ENCODE results near the gene DCDC2B.

Gene DCDC2B

GRCh38 chr1:32178380-32179192, 30.3 kb upstream of the DCDC2B start:
- DNase-seq (ENCODE audit: extremely low spot score): no peak
- POLR2A ChIA-PET: interaction anchor here (0.6 to 2.5 kb wide), 7 partner anchors 10 to 157 kb away, joined by 3 to 13 read pairs (median 4); partner anchors contain the start of genes CCDC28B, KPNA6 and MARCKSL1
- no peak for TF ChIP-seq CTCF (IDR thresholded peaks at IDR 0.05; ENCODE audit: control extremely low read depth, extremely low read depth, low read depth, missing control alignments)
- CTCF ChIA-PET: interaction anchor here (0.9 to 3.4 kb wide), 4 partner anchors 23 to 70 kb away, joined by 3 to 11 read pairs (median 4); partner anchors contain the start of gene CCDC28B

GRCh38 chr1:32179193-32179442, 29.8 kb upstream of the DCDC2B start:
- no peak for TF ChIP-seq CTCF (IDR thresholded peaks at IDR 0.05; ENCODE audit: control extremely low read depth, extremely low read depth, low read depth, missing control alignments)
- CTCF ChIA-PET: interaction anchor here (0.8 to 3.4 kb wide), 5 partner anchors 22 to 137 kb away, joined by 3 to 11 read pairs (median 3); partner anchors contain the start of gene CCDC28B
- DNase-seq (ENCODE audit: extremely low spot score): no peak
- POLR2A ChIA-PET: interaction anchor here (0.6 to 2.5 kb wide), 7 partner anchors 10 to 157 kb away, joined by 3 to 13 read pairs (median 4); partner anchors contain the start of genes CCDC28B, KPNA6 and MARCKSL1

DNA sequence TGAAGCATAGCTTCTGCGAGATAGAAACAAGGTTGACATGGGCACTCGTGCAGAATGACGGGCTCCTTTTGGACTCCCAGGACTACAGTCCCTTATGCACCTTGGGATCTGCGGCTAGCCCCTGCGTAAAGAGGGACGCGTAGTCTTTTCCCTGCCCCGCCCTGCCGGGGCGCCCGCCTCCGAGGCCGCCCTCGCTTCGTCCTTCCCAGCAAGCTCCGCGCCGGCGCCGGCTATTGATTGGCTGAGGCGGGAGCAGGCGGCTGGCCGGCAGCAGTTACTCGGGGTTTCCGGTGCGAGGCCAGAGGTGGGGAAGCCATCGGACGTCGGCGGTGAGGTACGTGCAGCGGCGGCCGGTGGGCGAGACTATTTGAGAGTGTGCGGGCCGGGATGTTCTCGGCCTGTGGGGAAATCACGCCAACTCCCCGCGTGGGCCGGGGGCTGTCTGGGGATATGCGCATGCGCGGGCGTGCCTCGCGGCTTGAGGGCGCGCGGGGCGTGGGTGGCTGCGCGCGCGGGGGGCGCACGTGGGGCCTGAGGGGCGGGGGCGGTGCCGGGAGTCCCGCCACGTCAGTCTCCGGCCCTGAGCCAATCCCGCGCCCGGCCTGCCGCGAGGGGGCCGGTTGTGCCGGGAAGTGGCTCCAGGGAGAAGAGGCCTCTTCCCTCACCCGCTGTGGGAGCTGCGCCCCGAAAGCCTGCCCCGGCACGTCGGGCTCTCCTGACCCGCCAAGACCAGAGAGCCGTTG, 29.3 kb upstream of the DCDC2B start, which contains the start of gene TXLNA:
TXLNA (plus strand) TSS at position 233 of the 743 bp plus-strand sequence. CDS start 671 bp downstream, outside the sequence.
- POLR2A ChIA-PET: interaction anchor here (0.6 to 2.5 kb wide), 7 partner anchors 11 to 156 kb away, joined by 3 to 13 read pairs (median 4); partner anchors contain the start of genes CCDC28B, KPNA6 and MARCKSL1
- TF ChIP-seq CTCF (IDR thresholded peaks at IDR 0.05; ENCODE audit: control extremely low read depth, extremely low read depth, low read depth, missing control alignments): peak; percentile 11
- CTCF ChIA-PET: interaction anchor here (0.8 to 3.4 kb wide), 7 partner anchors 22 to 137 kb away, joined by 3 to 11 read pairs (median 3); partner anchors contain the start of genes CCDC28B and LCK
- DNase-seq (ENCODE audit: extremely low spot score): peak; percentile 98

DNA sequence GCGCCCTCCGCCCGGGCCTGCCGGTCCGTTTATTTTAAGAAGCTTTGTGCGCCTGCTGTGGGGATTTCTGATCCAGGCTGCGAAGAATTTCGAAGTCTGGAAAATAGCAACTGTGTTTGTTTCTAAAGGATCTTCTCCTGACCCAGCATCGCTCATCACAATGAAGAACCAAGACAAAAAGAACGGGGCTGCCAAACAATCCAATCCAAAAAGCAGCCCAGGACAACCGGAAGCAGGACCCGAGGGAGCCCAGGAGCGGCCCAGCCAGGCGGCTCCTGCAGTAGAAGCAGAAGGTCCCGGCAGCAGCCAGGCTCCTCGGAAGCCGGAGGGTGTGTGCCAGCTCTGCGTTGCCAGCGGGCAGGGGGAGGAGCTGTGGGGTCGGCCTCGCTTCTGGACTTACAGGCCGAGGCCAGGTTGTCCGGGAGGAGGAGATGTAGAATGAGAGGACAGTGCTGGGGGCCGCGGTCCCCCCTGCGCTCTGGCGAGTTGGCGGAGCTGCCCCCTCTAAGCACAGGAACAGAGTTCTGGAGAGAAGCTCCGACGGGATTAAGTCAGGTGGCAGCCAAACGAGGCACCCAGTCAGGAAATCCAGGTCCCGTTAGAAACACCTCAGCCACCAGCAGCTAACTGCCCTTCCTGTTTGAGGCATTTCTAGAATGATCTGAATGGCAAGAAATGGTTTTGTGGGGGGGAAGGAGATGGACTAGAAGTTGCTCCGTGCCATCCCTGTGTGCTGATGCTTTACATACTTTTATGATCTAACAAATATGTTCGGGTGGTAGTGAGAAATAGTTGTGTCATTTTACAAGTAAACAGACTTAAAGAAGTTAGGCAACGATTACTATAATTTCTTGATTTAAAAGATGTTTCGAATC, 28.5 kb upstream of the DCDC2B start:
- CTCF ChIA-PET: interaction anchor here (0.9 to 3.4 kb wide), 5 partner anchors 12 to 71 kb away, joined by 3 to 11 read pairs (median 5); partner anchors contain the start of gene LCK
- POLR2A ChIA-PET: interaction anchor here (0.6 to 2.5 kb wide), 4 partner anchors 9 to 156 kb away, joined by 3 to 13 read pairs (median 5); partner anchors contain the start of genes CCDC28B, KPNA6 and MARCKSL1

GRCh38 chr1:32181065-32181464, 27.8 kb upstream of the DCDC2B start:
- TF ChIP-seq CTCF (IDR thresholded peaks at IDR 0.05; ENCODE audit: control extremely low read depth, extremely low read depth, low read depth, missing control alignments): no peak
- DNase-seq (ENCODE audit: extremely low spot score): no peak
- CTCF ChIA-PET: interaction anchor here (1.0 to 3.4 kb wide), 4 partner anchors 11 to 67 kb away, joined by 4 to 11 read pairs (median 6); no protein-coding TSS in a partner anchor
- POLR2A ChIA-PET: interaction anchor here (0.6 to 2.5 kb wide), 4 partner anchors 9 to 155 kb away, joined by 3 to 13 read pairs (median 4); partner anchors contain the start of genes CCDC28B, KPNA6 and MARCKSL1

More for the DNA sequence above, 28.5 kb upstream of the DCDC2B start:
- peak; percentile 53 for DNase-seq (ENCODE audit: extremely low spot score)
- no peak for TF ChIP-seq CTCF (IDR thresholded peaks at IDR 0.05; ENCODE audit: control extremely low read depth, extremely low read depth, low read depth, missing control alignments)
